Measurements from ENCODE around the gene PRSS48.

DNA sequence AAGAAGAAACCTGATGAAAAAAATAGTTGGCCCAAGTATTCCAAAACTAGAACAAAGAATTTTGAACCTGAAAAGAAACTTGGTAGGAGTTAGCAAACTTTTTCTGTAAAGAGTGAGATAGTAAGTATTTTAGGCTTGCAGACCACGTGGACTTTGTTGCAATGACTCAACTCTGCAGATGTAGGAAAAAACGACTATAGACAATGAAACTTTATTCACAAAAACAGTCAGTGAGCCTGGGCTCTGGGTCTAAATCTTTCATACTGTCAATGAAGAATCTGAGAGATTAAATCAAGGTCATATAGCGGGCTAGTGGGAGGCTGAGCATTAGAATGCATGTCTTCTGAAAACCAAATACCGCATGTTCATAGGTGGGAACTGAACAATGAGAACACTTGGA, 25.5 kb downstream of the PRSS48 start:
- TF ChIP-seq POLR2A (IDR thresholded peaks at IDR 0.05), result no peak
- no peak for TF ChIP-seq EP300 (IDR thresholded peaks at IDR 0.05)
- TF ChIP-seq, protein P1, sequence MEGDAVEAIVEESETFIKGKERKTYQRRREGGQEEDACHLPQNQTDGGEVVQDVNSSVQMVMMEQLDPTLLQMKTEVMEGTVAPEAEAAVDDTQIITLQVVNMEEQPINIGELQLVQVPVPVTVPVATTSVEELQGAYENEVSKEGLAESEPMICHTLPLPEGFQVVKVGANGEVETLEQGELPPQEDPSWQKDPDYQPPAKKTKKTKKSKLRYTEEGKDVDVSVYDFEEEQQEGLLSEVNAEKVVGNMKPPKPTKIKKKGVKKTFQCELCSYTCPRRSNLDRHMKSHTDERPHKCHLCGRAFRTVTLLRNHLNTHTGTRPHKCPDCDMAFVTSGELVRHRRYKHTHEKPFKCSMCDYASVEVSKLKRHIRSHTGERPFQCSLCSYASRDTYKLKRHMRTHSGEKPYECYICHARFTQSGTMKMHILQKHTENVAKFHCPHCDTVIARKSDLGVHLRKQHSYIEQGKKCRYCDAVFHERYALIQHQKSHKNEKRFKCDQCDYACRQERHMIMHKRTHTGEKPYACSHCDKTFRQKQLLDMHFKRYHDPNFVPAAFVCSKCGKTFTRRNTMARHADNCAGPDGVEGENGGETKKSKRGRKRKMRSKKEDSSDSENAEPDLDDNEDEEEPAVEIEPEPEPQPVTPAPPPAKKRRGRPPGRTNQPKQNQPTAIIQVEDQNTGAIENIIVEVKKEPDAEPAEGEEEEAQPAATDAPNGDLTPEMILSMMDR (IDR thresholded peaks at IDR 0.05), result no peak
